Stimulated activated CD4-positive, alpha-beta T cell treated with anti-CD3 and anti-CD28 coated beads, Interleukin-1b, Interleukin-23, amount 100 ng/mL, for 24 hours (primary cell): ENCODE data around the gene PGBD5.

Source experiments
- DNase-seq, 4 experiments: peaks; one replicate each; pipeline ENCODE4 v3.0.0-alpha.2; 2020; ENCODE audit warnings: low read depth in 4 of 4, low spot score in 1 of 4

The PGBD5 gene

GRCh38 chr1:230265200-230266115 is 160.7 kb downstream of the PGBD5 start:
- DNase-seq, result no peak
